GM19468 (cell line): ENCODE measurements around the gene KANSL1.
"Not testable (repeated sequence)": the region's sequence is repeated elsewhere in the genome, so short reads cannot be mapped to it uniquely, and the experiment has no call there.

Source experiments
- ATAC-seq: cut with Tn5 transposase; IDR thresholded peaks from one replicate; pipeline ENCODE4 v1.9.1; 2021; ENCODE audit warnings: mild to moderate bottlenecking, moderate library complexity, moderate number of reproducible peaks; ENCODE audit not compliant: unreplicated experiment; ENCODE audit errors: extremely low read depth

The KANSL1 gene

DNA sequence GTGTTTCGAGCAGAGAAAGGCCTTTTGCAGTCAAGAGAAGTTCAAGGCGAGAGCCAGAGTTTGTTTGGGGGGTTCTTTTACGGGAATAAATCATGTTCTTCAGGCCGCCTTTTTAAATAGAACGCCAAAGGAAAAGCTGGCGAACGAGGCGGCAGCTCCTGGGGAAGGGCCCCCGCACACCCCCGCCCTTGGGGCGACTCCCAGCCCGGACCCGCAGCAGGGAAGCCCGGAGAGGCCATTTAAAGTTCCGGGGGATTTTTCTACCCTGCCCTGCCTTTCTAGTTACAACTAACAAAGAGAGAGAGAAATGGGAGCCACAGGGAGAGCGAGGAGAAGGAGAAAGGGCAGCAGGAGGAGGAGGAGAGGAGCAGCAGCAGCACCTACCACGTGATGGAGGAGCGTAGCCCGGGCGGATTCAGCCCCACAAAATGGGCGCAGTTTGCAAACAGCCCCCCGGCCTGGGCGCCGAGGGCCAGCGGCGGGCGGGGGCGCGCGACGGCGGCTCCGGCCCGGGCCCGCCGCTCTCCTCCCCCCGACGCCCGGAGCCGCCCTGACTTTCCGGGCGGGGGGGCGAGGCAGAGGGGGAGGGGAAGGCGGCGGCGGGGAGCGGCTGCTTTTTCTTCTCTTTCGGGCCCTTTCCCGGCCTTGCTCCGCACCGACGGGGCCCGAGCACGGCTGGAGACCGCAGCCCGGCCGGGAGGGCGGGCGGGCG lies 634 bp downstream of the KANSL1 start:
- no peak for ATAC-seq

DNA sequence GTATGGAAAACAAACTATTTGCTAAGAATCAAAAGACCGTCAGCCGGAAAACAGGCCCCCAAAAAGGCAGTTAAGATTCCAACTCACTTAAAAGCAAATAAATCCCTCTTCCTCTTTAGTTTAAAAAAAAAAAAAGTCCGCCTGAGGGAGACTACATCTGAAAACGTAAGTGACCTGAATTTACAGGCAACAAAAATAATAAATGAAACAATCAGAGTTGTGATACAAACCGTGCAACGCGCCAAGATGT lies 1.1 kb downstream of the KANSL1 start:
- no peak for ATAC-seq

DNA sequence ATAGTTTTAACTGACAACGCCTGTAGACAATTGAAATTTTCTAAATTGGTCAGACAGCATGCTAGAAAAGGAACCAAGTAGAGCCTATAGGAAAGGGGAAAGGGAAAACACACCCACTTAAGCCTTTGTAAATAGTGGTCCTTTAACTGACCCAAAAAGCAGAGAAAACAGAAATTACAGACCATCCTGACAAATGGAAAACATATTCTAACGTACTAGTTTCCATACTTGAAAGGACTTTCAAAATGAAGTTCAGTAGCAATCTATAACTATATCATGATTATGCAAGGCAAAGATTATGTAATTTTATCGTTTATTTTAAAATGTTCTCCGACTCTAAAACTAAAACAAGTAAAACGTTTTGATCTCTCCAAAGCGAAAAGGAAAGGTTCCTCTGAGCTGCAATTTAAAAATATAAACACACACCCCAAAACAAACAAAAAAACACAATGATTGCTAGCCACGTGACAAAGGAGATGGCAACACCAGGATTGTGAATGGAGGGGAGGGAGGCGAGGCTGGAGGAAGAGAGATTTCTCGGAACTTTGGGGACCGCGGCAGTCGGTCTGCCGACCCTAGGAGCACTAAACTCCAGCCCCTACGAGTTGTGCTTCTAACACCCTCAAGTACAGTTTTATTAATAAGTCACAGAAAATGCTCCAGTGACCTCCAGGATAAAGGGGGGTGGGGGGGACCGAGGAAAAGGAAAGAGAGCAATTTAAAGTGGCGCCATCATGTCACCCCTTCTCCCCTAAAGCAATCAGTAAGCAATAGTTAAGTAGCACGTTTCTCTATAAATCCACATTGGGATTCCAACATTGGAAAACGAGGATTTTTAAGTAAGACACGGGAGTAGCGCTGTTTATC lies 1.7 kb downstream of the KANSL1 start:
- ATAC-seq: no peak

DNA sequence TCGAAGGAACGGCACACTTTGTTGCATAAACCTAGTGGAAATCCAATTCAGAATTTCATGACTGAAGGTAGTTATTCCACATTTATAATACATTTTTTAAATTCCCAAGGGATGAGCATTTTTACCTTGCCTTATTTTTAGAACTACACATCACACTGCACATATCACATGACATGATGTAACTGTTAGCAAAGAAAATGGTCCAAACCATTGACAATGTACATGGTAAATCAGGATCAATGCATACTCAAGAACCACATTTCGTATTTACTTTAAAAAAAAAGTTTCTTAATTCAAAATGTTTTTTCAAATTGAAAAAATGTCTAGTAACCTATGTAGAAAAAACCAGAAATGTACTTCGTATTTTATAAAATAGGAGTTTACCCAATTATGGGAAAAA lies 2.5 kb downstream of the KANSL1 start:
- no peak for ATAC-seq

DNA sequence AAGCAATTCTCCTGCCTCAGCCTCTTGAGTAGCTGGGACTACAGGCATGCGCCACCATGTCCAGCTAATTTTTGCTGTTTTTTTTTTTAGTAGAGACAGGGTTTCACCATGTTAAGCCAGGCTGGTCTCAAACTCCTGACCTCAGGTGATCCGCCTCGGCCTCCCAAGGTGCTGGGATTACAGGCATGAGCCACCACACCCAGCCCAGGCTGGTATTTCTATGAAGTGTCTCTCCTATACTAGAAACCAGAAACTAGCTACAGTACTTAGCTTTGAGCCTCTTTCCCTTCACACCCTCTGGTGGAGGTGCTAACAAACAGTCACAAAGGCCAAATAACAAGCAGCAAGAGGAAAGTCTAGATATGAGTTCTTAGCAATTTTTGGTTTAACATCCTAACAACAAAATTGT lies 6.4 kb downstream of the KANSL1 start:
- ATAC-seq: not testable (repeated sequence)

DNA sequence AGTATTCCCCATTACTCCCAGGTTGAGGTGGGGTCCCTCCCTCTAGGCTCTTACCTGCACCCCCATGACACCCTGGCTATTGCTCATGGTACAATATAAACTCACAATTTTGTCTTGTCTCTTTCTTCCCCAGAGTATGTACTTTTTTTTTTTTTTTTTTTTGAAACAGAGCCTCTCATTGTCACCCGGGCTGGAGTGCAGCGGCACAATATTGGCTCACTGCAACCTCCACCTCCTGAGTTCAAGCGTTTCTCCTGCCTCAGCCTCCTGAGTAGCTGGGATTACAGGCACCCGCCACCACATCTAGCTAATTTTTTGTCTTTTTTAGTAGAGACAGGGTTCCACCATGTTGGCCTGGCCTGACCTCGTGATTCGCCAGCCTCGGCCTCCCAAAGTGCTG lies 8.5 kb downstream of the KANSL1 start:
- ATAC-seq: no peak

DNA sequence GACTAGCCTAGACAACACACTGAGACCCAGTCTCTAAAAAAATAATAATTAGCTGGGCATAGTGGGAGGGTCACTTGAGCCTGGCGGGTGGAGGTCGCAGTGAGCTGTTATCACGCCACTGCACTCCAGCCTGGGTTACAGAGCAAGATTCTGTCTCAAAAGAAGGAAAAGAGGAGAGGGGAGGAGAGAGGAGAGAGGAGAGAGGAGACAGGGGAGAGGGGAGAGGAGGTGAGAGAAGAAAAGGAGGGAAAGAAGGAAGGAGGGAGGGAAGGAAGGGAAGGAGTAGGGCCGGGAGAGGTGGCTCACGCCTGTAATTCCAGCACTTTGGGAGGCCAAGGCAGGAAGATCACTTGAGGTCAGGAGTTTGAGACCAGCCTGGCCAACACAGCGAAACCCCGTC lies 9.8 kb downstream of the KANSL1 start:
- ATAC-seq: not testable (repeated sequence)

DNA sequence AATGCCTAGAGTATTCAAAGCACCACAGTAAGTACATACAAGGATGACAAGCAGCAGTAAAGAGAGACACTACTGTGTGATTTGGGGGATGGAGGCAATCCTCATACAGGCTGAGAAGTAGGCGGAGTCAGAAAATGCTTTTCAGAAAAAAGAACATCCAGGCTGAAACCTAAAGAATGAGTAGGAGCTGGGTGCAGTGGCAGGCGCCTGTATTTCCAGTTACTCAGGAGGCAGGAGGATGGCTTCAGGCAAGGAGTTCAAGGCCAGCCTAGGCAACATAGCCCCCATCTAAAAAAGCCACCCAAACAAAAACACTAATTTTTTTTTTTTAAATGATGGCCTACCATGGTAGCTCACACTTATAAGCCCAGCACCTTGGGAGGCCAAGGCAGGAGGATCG lies 10.3 kb downstream of the KANSL1 start:
- ATAC-seq: no peak

DNA sequence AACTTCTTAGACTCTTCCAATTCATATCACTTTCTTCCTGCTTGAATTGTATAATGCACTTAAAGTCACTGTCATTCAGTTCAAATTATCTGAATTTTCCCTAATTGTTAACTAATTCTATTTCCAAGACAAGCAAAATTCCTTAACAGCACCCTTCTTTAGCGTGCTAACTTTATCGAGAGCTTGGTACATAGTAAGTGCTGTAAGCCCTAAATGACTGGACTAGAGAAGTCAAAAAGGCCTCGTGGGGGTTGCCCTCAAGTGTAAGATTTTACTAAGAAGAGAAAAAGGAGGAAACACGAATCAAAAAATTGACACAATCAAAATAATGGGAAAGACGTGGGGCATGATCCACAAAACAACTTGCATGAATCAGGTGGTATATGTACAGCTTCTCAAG lies 11.3 kb downstream of the KANSL1 start:
- no peak for ATAC-seq

DNA sequence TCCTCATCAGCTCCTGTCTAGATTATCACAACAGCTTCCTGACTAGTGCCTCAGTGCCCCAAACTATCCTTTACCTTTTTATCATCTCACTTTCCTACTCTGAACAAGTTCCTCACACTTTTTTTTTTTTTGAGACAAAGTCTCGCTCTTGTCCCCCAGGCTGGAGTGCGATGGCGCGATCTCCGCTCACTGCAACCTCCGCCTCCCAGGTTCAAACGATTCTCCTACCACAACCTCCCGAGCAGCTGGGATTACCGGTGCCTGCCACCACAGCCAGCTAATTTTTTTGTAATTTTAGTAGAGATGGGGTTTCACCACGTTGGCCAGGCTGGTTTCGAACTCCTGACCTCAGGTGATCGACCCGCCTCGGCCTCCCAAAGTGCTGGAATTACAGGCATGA lies 11.9 kb downstream of the KANSL1 start:
- ATAC-seq: not testable (repeated sequence)

DNA sequence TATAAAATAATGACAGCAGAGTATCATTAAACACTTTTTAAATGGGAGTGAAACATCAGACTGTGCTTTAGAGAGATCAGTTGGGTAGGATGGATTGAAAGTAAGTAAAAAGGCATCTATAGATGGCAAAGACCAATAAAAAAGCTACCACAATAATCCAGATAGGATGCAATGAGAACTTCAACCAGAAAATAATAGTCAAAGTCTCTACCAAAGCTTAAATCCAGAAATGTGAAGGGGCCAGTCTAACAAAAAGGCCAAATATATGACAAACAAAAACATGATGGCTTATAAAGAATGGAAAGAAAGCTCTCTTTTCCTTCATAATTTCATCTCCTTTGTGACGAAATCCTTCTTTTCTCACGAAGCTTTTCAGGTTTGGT lies 12.3 kb downstream of the KANSL1 start:
- no peak for ATAC-seq

DNA sequence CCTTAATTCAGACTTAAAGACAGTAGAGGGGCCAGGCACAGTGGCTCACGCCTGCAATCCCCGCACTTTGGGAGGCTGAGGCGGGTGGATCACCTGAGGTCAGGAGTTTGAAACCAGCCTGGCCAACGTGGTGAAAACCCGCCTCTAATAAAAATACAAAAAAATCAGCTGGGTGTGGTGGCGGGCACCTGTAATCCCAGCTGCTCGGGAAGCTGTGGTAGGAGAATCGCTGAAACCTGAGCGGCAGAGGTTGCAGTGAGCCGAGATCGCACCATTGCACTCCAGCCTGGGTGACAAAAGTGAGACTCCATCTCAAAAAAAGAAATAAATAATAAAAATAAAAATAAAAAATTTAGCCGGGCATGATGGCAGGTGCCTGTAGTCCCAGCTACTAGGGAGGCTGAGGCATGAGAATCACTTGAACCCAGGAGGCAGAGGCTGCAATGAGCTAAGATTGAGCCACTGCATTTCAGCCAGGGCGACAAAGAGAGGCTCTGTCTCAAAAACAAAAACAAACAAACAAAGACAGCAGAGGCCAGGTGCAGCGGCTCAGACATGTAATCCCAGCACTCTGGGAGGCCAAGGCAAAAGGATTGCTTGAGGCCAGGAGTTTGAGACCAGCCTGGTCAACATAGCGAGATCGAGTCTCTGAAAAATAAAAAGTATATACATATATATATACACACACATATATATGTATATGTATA lies 12.9 kb downstream of the KANSL1 start:
- not testable (repeated sequence) for ATAC-seq

DNA sequence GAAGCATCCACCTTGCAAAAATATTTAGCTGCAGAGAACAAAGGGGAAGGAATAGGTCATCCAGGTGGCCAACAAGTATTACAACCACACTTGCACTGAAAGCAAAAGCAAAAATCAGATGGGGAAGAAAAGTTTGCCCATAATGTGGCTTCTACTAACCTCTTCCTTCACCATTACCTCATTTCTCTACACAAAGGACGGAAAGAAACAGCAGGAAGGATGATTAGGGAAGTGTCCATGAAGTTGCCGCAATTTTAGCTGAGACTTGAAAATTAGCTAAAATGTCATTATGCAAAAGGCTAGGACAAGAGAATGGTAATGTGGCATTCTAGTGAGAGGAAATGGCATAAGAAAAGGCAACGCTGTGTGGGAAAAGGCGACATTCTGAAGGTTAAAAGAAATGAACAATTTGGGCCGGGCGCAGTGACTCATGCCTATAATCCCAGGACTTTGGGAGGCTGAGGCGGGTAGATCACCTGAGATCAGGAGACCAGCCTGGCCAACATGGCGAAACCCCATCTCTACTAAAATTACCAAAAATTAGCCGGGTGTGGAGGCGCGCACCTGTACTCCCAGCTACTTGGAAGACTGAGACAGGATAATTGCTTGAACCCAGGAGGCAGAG lies 13.7 kb downstream of the KANSL1 start:
- no peak for ATAC-seq

DNA sequence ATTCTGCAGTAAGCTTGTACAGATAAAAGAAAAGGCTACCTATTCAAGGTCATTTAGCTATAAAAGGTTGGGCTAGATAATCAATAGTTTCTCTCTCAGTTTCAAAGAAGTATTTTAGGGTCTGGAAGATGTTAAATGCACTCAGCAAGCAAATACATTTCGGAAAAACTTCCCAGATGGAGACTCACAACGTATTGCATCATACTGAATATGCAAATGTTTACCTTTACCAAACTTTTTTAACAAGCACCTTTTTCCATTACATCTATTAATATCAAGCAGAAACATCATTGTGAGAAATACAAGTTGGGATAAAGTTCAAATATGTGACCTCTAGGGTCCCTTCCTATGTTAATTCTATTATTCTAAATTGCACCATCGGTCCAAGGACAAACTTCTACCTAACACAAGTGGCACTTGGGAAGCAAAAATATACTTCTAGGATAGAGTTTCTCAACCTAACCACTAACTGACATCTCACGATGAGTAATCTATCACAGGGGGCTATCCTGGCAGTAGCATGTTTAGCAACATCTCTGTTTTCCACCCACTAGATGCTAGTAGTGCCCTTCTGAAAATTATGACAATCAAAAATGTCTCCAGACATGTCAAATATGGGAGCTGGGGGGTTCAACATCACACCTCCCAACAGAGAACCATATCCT lies 14.5 kb downstream of the KANSL1 start:
- no peak for ATAC-seq

DNA sequence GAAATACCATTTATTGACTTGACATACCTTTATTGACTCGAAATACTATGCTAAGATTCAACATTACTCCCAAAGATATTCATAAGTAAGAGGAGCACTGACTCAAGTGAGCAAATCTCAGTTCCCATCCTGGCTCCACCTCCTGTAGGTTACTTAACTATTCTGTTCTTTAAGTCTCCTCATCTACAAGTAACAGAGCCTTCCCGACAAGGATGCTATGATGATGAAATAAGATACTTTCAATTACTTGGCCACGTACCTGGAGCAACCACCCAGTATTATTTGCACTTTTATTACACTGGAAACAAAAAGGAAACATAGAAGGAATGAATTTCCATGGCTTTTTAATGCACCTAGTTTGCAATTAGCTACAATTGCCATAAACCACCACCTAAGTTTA lies 16.3 kb downstream of the KANSL1 start:
- ATAC-seq: no peak

DNA sequence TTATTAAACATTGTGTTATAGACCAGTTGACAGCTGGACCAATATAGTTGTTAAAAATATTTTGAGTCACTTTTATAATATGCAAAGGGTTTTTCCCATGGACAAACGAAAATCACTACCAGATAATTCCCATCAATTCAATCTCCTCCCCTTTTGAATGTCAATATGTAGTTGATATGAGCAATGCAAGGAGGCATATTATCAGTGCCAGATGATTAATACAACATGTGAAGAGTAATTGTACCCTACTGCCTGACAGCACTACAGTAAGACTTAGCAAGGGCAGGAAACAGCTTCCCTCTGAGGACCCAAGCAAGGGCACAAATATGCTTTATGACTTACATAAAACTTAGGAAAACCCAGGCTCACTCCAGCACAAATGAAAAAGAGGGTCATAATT lies 17.3 kb downstream of the KANSL1 start:
- no peak for ATAC-seq

DNA sequence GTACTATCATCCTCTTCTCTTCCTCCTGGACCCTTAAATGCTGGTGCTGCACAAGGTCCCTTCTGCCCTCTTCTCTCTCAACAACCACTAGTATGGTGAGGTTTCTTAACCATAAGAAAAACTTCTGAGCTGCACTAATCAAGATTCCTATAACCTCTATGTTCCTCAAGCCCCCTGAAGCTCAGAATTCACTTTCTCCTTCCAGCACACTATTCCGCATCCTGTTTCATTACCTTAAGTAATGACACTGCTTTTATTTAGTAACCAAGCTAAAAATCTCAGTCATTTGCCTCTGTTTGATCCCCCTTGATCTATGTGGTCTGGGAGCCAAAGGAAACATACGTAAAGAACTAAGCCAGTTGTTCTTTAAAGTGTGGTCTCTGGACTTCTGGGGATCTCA lies 20.1 kb downstream of the KANSL1 start:
- ATAC-seq: no peak

DNA sequence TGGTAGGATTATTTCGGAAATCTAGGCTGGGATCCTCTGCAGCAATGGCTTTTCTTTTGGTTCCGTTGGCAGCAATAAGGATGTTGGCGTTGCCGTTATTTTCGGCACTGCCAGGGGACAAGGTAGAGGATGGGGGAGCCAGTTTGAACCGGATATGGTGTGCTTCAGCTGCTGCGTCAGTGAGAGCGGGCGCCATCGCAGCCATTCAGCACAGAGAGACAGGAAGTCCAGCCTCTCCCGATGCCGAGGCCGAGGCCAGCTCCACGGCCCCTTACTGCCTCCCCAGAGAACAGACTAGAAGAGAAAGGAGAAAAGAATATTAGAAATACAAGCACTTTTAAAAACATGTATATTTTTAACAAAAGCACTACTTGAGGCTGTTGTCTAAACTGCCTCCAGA lies 21.3 kb downstream of the KANSL1 start:
- ATAC-seq: no peak

DNA sequence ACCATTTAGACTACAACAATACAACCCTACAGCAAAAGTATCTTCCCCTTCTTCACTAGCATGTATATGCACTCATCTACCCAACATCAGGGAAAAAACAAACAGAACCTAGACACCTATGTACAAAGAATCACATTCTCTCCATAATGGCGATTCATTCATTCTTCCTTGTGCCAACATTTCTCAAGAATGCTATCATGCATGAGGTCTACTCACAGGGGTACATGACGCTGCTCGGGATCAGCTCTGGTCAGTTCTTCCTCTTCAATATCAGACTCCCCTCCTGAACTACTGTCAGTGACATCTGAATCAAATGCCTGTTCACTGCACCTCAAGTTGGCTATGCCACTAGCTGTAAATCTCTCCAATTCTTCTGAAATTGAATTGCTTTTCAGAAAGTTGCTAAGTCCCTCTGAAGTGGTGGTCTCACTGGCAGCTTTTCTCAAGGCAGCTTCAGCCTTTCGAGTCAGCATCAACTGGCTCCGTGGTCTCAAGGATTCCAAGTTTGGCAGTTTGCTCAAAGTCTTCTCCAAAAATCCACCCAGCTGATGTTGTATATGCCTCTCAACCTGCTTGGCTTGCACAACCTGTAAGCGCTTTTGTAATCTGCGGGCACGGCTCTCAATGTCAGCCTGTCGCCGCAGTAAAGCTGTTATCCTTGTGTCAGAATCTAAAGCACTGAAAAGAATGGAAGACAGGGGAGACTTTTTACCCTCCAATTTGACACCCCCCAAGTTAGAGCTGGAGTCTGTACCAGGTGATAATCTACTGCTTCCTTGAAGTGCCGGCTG lies 22.4 kb downstream of the KANSL1 start:
- no peak for ATAC-seq
